ENCODE data around the gene SECISBP2L.

Gene SECISBP2L

GRCh38 chr15:49055630-49056029, 9.4 kb upstream of the SECISBP2L start:
- no peak for DNase-seq

GRCh38 chr15:49052662-49053061, 6.4 kb upstream of the SECISBP2L start:
- no peak for DNase-seq

- DNase-seq, result no peak
Observed at GRCh38 chr15:49047456-49047855, 1.2 kb upstream of the SECISBP2L start.

DNA sequence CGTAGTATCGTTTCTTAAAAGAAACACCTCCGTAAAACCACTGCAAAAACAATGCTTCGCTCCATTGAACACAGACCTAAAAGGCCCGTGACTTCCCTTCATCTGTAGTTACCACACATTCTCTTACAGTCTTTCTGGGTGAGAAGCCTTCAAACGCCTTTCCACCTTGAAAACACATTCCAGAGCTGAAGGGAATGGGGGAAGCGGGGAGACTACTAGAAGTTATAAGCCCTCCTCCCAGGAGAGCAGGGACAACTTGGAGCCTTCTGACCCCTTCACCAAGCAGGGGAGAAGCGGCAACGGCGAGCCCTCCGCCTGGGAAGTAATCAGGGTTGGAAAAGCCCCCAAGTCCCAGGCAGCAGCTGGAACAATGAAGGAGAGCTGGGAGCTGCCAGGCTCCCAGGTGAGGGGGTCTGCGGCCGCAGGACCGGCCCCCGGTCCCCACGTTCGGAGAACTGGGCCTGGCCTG, 461 bp downstream of the SECISBP2L start:
- no peak for DNase-seq

GRCh38 chr15:49044766-49045606, 1.3 kb downstream of the SECISBP2L start:
- no peak for DNase-seq

GRCh38 chr15:49044002-49044401, 2.2 kb downstream of the SECISBP2L start:
- no peak for DNase-seq

GRCh38 chr15:49042165-49042564, 4.1 kb downstream of the SECISBP2L start:
- no peak for DNase-seq

DNA sequence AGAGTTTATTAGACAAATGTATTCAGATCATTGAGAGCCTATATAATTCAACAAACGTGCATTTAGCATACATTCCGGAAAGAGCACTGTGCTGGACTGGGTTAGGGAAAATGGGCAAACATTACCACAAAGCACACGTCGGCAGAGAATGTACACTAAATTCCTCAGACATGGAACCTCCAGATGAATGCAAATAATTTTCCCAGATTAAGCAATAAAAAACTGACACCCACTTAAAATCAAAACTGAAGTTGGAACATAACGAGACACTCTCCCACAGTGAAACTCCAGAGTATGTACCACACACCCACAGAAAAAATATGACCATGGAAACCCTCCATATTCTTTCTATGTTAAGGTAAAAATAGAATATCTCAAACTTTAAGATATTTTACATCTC, 4.8 kb downstream of the SECISBP2L start:
- DNase-seq, result no peak

DNA sequence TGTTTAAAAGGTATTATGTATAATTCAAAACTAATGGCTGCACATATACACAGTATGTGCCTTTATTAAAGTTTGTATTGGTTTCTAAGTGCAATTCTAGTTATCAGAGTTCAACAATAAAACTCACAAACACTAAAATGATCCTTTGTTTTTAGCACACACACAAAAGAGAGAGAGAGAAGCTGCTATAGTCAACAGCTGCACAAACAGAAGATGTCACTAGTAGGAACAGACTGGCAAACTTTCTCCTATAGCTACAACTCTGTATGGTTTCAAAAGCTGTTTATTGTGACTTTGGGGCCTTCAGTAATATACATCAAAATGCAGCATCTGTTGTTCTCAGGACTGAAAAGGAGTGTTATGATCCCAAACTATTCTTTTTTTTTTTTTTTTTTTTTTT, 6.1 kb downstream of the SECISBP2L start:
- DNase-seq, result no peak

- DNase-seq, result no peak
Observed at GRCh38 chr15:49038382-49038781, 7.9 kb downstream of the SECISBP2L start.

DNA sequence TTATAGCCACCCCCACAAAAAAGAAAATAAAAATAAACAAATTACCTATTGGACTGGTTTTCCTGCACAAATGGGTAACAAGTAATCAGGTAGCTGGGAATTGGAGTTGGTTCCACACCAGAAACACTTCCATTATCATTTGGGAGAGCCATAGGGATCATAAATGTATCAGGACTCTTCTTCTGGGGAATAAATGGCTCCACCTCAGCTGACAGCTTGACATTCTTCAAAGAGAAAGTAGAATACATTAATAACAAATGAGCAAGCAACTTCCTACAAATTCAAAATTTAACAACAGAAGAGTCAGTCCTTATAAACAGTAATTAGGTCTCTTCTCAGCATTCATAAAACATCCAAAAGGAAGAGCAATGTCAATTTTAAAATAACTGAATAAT, 8.7 kb downstream of the SECISBP2L start:
- DNase-seq, result peak; percentile 14

- DNase-seq, result no peak
Observed at GRCh38 chr15:49036650-49037545, 9.3 kb downstream of the SECISBP2L start.

DNA sequence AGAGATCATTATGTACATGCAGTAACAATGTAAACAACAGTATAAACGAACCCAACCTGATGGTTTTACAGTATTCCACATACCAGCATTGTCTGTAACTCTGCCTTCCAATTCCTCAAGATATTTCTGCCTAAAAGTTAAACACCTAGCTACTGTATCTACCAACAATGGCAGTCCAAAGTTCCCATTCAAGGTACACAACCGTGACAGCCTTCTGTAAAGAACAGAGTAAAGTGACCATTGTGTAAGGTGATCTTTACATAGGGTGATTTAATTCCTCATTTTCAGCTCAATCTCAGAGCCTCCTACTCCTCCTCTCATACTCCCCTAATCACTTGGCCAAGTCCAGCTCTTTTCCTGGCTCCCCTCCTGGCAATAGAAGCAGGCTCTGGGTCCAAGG, 10.4 kb downstream of the SECISBP2L start:
- DNase-seq, result no peak

DNA sequence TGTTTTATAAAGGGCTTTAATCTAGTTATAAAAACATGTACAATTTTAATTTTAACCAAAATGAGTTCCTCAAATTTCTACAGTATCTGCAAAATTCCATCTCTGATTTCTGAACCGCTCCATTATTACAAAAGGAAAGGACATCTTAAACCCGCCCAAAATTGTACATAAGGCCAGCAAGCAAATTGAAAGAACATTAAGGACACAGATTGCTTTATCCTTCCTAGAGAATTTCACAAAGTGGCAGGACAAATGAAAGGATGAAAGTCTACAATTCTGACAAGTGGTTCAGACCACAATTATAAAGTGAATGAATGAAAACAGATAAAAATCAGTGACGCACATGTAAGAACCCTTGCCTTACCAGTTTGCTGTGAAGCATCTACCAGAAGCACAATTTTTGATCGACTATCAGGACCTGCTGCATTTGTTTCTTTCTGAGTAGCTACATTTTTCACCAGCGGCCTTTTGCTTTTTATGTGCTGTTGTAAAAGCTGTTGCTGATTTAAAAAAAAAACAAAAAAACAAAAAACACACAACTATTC, 13.6 kb downstream of the SECISBP2L start:
- no peak for DNase-seq

DNA sequence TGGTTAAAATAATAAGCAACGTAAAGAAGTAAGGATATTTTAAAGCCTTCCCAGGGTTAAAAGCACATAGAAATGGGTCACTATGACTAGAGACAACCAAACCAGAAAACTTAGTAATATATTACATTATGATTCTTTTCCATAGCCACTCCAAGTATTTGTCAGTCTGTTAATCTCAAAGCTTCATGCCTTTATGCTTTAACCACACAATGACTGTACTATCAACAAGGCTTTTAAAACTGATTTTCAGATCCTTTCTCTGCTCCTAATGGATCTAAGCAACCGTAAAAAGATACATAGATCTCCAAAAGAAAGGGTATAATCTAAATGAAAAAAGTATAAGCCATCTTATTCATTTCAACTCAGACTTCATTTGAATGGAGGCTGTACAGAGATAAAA, 14.4 kb downstream of the SECISBP2L start:
- no peak for DNase-seq

GRCh38 chr15:49026700-49027099, 19.5 kb downstream of the SECISBP2L start:
- DNase-seq, result no peak

DNA sequence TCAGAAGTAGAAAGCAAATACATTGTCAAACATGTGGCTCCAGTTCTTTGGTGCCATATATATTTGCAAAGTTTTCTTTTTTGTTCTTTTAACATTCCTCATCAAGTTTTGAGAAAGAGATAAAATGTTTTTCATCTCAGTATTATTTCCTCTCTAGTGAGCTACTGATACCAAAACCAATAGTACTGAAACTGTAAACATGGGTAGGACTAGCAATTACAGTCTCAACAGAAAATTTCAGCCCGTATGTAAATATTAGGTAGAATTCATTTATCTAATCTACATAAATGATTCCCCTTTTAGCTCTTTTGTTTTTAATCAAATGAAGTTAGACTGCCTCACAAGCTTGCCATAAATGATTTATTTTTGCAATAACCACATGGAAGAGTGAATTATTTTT, 21.4 kb downstream of the SECISBP2L start:
- DNase-seq, result no peak

GRCh38 chr15:49023354-49023753, 22.9 kb downstream of the SECISBP2L start:
- DNase-seq, result no peak

DNA sequence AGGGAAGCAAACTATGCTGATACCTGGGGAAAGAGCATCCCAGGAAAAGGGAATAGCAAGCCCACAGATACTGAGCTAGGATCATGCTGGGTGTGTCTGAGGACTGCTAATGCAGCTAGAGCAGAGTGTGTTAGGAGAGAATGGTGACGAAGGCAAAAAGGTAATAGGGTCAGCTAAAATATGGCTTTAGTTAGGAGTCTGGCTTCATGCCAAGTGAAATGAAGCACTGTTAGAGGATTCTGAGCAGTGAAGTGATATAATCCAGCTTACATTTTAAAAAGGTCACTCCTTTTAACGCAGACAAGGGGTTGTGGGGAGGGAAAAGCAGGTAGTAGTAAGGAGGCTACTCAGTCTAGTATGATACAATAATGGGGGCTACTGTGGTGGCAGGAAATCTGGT, 30.4 kb downstream of the SECISBP2L start:
- no peak for DNase-seq

DNA sequence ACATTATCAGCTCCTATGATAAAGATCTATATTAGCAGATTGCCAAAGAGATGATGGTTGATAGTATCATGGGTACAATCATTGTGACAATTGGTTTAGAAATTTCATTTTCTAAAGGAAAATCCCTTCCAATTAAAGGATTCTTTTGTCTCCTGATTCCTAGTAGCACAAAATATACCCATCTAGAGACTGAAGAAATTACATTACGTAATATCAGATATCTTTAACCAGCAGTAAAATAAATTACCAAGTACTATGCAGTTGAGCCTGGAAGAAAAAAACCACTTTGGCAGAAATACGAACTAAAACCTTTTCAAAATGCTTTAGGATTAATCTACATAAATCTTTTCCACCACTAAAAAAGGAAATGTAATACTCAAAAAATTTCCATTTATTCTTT, 46.9 kb downstream of the SECISBP2L start:
- no peak for DNase-seq

DNA sequence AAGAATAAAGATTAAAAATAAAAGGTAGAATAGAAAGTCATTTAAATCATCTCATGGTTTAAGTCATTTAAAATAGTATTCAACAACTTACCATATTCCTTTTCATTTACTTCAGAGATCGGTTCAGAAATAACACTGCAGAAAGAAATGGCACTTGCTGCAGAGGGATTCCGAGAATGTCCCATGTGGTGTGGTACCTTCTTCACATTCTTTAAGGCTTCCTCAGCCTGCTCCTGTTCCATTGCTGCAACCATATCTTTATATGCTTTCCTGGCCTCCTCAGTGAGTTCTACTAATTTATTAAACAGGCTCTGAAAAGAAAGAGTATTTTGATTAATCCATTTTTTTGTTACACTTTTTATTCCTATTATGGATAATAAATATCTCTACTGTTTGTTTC, 50.0 kb downstream of the SECISBP2L start:
- no peak for DNase-seq

- DNase-seq, result no peak
Observed at GRCh38 chr15:48993380-48993779, 52.9 kb downstream of the SECISBP2L start.

DNA sequence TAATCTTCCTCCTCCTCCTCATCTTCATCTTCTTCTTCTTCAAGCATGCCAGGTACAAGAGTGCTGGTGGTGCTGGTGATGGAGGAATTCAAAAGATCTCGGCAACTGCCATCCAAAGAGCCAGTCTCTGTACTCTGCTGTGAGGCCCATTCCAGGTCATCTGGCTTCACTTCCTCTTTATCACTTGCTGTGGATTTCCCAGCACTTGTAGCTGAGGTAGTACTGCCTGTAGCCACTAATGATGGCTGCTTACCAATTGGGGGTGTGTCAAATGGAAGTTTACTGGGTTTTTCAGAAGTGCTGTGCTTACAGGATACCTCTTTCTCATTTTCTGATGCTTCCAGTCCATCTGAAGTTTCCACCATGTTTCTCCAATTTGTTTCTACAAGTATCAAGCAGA, 53.7 kb downstream of the SECISBP2L start:
- DNase-seq, result peak; percentile 43

DNA sequence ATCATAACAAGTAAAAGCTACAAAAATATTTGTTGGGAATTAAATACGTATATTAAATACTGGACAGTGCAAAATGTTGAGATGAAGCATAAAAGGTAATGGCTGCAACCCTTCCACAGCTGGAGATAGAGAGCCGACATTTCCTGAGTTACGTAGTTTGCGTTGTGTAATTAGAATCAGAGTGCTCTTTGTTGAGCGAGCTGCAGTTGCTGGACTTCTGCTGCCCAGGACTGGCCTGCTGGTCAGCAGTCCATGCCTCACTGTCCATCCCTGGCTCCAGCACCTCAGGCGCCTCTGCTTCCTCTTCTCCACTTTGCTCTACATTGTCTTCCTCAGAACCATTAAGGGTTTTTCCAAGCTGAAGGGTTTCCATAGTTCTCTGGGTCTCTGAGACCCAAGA, 54.1 kb downstream of the SECISBP2L start:
- DNase-seq, result no peak

Measured in suppressor macrophage treated with lipopolysaccharide for 4 hours (primary cell).